Measurements from ENCODE around the gene ST3GAL5.

ST3GAL5 gene

GRCh38 chr2:85802354-85803103 lies 86.3 kb downstream of the ST3GAL5 start:
- DNase-seq: no peak

DNA sequence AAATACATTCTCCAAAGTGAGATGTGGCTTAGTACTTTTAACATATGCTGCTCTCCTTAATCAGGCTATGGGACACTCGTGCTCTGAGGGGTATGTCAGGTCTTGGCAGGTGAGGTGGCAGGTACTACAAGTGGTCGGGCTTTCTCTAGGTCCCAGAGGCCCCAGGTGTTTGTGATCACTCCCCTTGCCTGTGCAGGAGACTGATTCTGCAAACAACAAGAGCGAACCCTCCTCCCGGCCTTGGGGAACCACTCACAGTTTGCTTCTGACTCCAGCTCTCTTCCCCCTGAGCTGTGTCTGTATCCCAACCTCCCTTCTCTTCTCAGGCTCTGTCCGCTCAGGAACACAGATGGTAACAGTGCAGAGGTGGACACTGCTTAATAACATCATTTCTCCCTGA lies 86.9 kb downstream of the ST3GAL5 start:
- no peak for DNase-seq

DNA sequence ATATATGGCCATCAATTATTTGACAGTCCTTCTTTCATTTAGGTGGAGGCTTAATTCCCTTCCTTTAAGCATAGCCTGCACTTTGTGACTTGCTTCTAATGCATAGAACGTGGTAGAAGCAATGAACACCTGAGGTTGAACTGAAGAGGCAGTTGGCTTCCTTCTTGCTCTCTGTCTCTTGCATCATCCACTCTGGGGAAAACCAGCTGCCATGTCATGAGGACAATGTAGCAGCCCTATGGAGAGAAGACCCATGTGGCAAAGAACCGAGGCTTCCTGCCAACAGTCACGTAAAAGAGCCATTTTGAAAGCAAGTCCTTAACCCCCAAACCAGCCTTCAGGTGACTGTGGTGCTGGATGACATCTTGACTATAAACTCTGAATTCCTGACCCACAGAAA lies 88.2 kb downstream of the ST3GAL5 start:
- DNase-seq: peak; percentile 43

GRCh38 chr2:85799215-85799956 lies 89.4 kb downstream of the ST3GAL5 start:
- DNase-seq: no peak

DNA sequence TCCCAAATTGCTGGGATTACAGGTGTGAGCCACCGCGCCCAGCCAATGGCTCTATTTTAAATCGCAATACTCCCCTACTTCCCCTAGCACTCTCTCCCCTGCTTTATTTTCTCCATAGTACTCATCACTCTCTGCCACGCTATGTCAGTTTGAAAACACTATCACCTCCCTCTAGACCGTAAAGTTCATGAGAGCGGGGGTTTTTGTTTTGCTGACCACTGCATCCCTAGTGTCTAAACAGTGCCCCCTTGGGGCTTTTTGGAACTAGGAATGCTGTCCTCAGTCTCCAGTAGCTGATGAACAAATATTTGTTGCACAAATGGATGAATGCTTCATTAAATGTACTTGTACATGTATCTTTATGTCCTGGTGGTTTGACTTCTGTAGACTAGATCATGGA lies 90.9 kb downstream of the ST3GAL5 start:
- peak; percentile 22 for DNase-seq

GRCh38 chr2:85797263-85797660 lies 91.5 kb downstream of the ST3GAL5 start:
- DNase-seq: no peak

DNA sequence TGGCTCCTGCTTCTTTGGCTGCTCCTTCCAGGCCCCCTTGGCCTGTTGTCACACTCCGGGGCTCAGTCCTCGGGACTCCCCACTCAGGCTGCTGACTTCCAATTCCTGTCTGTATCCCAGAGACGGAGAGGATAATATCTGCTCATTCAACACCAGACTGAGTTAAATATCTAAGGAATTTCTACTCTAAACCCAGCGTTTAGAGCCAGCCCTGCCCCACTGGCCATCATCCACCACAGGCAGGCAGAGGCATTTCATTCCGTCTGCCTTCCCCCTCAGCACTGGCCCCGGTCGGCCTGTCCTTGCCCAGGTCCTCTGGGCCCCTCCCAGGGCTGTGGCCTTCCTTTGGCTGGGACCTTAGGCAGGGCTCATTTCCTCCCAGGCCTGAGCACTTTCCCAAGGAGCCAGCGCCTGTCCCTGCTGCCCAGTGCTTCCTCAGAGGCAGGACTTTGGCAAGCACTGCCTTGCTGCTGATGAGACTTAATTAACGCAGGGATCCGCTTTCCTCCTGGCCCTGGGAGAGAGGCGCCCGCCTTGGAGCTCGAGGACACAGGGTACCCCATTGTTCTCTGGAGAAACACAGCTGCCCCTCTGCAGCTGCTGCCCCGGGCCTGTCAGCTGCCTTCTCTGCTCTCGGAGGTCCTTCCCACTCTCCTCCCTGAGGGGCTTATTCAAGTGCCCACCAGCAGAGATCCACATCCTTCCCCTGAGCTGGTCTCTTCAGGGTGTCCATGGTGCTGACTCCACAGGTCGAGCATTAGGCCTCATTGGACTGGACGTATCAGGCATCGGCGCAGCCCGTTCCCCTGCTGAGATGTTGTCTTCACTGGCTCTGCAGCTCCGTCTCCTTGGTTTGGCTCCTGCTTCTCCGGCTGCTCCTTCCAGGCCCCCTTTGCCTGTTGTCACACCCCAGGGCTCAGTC lies 92.2 kb downstream of the ST3GAL5 start:
- DNase-seq: no peak

DNA sequence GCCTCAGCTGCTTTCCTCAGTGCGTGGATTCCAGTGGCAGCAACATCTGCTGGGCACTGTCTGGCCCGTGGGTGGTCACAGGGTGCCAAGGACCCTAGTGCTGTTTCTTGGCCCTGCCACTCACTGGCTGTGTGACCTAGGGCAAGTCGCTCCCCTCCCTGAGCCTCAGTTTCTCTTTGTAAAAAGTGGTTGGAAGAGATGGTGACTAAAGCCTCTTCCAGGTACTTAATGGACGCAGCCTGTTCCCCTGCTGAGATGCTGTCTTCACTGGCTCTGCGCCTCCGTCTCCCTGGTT lies 92.8 kb downstream of the ST3GAL5 start:
- DNase-seq: no peak

- no peak for DNase-seq
Measured at GRCh38 chr2:85795331-85796045, 93.3 kb downstream of the ST3GAL5 start.

GRCh38 chr2:85794491-85795121 lies 94.2 kb downstream of the ST3GAL5 start:
- DNase-seq: no peak

DNA sequence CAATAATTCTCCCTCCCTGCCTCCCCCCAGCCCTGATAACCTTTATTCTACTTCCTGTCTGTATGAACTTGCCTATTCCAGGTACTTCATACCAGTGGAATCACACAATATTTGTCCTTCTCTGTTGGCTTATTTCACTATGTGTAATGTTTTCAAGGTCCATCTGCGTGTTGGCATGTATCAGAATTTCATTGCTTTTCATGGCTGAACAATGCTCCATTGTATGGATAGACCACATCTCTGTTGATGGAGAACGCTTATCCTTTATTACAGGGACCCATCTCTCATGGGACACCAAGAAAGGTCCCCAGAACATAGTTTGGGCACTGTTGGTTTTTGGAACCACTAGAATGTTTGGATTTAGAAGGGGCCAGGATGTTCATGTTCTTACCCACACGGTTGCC lies 94.8 kb downstream of the ST3GAL5 start:
- DNase-seq: no peak

DNA sequence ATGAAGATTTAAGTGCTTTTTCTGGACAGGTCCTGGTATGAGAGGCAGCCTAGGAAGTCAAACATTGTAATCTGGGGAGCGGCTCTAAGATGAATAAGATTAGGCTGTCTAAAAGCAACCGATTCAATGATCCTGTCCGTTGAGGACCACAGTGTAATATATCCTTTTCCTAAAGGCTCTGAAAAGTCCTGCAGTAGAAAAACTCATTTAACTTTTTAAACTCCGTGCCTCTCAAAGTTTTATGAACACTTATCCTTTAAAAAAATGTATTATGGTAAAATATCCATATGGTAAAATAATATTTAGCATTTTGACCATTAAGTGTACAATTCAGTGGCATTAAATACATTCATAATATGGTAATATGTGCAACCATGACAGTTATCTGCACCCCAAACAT lies 95.2 kb downstream of the ST3GAL5 start:
- no peak for DNase-seq

DNA sequence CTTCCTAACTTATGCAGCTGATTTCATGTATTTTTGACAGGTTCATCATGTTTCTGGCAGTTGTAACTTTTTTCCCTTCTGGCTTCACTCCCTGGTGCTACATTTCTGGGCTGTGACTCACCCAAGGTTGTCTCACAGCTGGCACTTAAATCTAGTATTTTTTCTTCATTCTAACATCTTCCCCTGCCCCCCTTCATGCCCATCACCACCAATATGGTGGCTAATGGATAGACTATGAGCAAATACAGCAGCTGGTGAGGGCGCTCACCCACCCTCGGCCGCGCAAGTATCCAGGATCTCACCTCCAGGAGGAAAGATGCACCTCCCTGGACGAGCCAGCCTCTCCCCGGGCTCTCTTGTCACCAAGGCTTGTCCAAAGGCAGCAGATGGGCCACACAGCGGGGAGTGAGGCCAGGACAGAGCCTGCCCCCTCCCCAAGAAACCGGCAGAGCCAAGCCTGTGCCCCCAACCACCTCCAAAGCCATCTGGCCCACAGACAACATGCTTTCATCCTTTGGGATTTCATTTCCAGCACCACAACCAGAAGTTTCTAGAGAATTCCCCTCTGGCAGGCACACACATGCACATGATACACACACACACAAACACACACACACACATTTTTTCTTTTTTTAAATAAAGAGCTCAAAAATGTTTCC lies 95.9 kb downstream of the ST3GAL5 start:
- no peak for DNase-seq

DNA sequence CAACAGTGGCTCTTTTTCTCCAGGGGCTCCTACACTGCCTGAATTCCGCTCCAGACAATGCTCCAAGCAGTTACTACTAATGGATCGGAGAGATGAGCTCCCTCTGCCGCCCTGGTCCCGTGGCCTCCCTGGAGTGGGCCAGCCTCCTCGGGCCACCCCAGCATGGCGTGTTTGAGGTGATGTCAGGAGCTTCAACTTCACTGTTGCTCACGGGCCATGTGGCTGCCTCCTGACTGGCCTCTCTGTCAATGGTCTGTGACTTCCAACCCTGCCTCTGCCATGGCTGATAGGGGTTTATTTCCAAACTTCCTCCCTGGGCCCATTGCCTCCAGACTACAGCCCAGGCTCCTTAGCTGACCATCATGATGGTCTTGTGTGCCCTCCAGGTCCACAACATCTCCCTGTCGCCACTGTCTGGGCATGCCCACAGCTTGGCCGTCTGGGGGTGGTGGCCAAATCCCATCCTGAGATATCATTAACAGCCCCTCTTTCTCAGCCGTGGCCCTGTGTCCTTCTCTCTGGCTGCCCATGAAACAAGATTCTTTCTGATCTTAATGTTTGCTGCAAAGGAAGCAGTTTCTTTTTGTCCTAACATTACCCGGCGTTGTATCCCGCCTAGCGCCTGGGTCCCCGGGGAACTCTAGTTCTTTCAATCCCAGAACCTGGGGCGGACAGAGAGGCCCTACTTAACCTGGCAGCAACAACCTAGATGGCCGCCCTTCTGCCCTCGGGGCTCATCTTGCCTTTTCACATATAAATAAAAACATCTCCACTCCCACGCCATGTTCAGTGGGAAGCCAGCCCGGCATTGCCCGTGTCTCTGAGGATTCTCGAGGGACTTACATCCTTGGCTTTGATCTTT lies 96.9 kb downstream of the ST3GAL5 start:
- no peak for DNase-seq

DNA sequence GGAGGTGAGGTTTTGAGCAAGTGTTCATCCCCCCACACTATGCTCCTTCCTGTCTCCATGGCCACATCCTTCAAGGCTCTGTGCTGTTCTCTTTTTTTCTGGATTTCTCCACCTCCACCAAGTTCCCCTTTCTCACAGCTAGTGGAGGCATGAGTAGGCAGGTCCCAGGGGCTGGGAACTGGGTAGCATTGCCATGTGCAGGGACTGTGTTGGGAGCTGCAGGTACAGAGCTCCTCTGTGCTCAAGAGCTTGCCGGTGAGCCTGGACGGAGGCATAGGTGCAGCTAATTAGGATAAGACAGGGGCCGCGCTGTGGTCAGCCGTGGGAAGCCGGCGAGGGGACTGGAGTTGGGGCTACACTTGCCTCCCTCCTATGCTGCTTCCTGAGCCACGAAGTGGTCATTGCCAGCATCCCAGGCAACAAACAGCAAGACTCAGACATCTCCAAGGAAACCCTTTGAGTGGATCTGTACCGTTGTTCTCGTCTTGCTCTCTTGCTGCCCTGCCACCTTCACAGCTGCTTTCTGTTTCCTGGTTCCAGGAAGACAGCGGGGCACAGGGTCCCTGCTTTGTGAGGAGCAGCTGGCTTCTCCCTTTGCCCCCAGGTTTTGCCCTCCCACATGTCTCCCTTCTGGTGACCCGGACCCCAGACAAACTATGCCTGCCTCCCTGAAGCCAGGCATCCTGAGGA lies 98.1 kb downstream of the ST3GAL5 start:
- peak; percentile 82 for DNase-seq

DNA sequence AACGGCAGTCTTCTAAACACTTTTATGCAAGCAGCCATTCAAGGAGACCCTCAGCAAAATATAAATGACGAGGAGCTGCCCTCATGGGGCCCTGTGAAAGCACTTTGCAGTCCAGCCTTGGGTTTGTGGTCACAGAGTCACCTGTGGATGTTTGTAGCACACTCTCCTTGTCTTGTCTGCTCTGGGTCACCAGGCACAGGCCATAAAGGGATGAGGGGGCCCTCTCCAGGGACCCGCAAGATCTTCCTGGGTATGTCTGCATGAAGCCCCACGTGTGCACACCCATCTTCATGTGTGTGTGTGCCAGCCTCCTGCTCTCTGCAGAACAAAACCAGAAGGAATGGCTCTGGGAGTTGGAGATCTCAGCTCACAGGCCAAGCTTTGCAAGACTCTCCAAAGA lies 98.8 kb downstream of the ST3GAL5 start:
- no peak for DNase-seq

- DNase-seq: no peak
Measured at GRCh38 chr2:85789271-85789670, 99.5 kb downstream of the ST3GAL5 start.

DNA sequence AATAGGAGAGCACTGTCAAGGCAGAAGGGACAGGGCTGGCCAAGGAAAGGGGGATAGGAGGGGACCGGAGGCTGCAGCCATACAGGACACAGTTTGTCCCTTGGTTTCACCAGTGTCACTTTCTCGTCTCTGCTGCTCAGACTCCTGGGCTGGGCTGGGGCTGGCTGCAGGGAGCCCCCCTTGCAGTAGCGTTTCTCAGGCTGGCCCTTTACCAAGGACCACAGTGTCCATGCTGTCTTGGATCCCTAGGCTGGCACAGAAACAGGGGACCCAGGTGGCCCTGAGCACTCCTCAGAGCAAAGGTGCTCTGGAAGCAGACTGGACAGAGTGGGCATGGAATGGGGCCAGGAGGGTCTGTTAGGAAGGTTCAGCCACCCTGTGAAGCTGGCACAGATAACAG lies 100.2 kb downstream of the ST3GAL5 start:
- no peak for DNase-seq

DNA sequence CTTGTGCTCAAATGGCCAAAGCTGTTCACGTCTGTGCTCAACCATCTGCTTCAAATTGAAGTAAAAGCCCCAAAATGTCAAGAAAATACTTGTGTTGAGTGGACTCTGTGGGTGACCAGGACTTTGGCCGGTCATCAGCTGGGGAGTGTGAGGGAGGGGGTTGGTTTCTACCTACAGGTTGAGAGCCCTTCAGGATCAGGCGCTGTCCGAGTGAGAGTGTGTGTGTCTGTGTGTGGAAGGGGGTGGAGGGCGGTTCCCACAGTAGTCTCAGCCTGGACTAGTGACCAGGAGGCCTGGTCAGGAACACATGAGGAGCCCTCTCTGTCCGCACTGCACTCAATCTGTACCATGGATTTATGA lies 100.8 kb downstream of the ST3GAL5 start:
- no peak for DNase-seq

DNA sequence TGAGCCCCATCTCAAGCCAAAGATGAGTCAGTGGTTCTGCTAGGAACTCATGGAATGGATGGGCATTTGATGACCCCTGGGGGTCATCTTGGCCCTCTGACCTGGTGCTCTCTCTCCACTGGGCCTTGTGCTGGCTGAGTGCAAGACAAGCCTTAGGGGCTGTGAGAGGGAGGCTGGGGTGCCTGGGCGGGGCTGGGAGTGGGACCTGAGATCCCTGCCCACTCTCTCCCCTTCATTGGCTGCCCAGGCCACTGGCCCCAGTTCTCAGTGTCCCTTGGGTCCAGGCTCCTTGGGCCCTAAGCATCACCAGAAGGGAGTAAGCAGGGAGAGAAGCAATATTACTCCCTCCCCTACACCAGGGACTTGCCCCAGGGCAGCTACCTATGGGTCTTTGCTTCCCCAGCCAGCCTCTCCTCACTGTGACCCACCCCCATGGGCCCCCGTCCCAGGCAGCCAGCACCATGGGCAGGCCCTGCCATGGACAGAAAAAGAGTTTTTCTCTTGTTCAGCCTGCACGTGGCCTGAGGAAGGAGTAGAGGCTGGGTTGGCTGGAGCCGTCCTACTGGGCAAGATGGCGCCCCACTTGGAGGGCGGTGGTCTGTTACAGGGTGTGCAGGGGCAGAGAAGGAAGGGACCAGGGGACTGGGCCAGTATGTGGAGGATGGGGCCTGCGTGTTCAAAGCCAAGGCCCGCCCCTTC lies 101.4 kb downstream of the ST3GAL5 start:
- DNase-seq: no peak
